ELR (cell line): Measurements from ENCODE around the gene METTL8.
"Not testable (repeated sequence)": the region's sequence is repeated elsewhere in the genome, so short reads cannot be mapped to it uniquely, and the experiment has no call there.

Source experiments
- DNase-seq: peaks from one replicate; pipeline ENCODE4 v3.0.0-alpha.2; 2015; ENCODE audit warnings: low read depth

METTL8 gene

DNA sequence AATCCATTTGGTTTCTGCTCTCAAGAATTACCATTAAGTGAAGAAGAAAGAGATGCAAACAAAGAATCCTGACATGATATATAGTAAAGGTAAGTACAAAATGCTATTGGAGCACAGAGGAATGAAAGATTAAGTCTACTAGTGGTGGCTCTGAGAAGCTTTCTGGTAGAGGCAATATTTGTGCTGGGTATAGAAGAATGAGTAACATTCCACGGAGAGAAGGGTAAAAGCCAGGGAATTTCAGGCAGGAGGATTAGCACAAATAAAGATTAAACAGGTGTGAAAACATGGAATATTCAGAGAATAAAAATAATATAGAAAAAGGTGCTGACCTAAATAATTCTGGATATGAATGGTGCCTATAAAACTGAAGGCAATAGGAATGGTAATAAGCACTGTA lies 31.8 kb downstream of the METTL8 start:
- DNase-seq: no peak

DNA sequence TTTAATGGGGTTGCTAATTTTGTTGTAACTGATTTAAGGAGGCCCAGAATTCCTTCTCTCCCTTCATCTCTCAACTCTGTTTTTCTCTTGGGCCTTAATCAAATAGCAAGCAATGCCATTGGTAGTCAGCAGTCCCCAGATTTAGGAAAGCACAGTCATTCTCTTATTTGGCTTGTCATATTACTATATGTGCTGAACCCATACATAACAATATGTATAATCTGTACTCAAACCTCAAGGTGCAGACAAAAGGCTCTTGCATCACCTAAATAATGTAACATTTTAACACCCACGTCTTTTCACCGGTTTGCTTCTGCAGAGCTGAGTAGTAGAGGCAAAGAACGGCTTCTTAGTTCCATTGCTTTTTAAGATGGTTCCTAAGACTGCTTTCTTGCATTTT lies 33.4 kb downstream of the METTL8 start:
- no peak for DNase-seq

DNA sequence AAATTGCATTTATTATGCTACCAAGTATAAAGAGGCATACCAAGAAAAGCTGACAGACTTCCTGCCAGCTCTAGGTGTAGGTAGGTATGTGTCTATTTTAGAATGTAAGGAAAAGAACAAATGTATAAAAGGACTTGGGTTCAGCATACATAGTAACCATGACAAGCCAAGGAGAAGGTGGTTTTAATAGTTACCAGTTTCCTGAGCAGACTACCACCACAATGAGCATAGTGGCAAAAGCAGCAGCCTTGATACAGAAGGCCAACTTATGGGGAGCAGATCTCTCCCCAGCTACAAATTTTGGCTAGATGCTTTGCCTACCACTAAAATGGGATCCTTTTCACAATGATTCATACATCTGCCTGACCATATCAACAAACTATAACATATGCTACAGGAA lies 34.5 kb downstream of the METTL8 start:
- no peak for DNase-seq

DNA sequence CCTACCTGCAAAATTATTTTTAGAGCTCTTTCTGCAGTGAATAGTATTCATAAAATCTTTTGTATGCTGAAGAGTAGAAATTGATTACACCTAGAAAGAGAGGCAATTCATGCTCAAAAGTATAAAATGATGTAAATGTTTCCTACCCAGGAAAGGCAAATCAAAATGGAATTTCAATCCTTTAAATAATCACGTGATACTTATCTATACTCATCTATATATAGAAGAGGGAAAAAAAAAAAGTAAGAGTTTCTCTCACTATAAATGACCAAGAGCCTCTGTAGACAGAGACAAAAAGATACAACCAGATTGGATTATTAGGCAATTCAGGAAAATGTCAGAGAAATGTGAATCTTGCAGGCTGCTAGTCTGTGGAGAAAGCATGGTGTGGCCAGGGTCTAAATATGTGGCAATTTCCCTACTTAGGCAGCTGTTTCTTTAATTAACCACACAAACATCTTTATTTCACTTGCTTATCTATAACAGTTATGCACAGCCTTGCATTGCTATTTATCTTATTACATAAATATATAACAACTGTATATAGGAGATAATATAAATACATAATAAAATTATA lies 39.5 kb downstream of the METTL8 start:
- DNase-seq: no peak

DNA sequence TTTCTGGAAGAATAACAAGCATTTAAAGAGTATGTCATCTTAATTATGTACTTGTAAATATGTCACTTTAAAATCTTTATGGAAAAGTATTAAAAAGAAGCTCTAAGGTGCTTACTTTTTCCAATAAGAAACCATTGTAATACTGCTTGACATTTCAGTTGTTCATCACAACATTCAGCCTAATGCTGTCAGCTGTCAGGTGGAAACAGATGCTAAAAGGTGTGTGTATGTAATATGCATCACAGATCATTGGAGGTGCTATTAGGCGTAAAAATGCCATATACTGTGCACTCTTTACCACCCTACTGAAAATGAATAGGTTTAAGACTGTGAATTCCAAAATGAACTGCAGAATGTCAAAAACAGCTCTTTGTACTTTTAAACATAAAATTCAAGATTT lies 40.3 kb downstream of the METTL8 start:
- no peak for DNase-seq

DNA sequence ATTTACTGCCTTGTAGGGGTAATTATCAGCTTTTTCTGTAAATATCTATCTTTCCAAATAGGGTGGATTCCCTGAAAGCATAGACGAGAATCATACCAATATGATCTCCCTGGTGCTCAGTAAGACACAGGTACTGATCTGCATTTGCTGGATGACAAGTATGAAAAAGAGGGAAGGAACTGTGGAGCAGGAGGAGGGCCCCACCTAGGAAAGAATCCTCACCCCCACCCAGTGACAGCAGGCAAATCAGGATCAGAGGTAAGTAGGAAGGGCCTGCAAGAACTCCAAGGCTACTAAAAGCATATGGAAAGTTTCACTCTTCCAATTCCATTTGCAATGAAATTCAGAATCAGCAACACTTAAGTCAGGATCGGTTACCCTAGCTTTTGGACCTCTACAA lies 42.3 kb downstream of the METTL8 start:
- no peak for DNase-seq

DNA sequence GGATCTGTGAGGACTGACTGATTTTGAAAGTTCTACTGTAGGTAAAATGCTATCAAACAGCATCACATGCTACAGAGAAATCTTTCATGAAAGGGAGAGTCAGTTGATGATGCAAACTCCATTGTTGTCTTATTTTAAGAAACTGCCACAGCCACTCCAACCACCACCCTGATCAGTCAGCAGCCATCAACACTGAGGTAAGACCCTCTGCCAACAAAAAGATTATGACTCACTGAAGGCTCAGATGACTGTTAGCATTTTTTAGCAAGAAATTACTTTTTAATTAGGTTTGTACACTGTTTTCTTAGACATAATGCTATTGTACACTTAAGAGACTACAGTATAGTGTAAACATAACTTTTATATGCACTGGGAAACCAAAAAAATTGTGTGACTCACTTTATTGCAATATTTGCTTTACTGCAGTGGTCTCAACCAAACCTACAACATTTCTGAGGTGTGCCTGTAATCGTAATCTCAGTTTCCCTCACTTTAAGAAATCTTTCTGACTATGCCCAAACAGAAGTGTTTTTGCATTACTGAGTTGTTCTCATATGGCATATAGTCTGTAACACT lies 42.8 kb downstream of the METTL8 start:
- DNase-seq: peak; percentile 66

DNA sequence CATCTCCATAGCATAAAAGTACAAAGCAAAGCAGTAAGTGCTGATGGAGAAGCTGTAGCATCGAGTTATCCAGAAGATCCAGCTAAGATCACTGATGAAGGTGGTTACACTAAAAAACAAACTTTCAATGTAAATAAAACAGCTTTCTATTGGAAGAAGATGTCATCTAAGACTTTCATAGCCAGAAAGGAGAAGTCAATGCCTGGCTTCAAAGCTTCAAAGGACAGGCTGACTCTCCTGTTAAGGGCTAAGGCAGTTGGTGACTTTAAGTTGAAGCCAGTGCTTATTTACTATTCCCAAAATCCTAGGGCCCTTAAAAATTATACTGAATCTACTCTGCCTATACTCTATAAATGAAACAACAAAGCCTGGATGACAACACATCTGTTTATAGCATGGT lies 44.0 kb downstream of the METTL8 start:
- no peak for DNase-seq

DNA sequence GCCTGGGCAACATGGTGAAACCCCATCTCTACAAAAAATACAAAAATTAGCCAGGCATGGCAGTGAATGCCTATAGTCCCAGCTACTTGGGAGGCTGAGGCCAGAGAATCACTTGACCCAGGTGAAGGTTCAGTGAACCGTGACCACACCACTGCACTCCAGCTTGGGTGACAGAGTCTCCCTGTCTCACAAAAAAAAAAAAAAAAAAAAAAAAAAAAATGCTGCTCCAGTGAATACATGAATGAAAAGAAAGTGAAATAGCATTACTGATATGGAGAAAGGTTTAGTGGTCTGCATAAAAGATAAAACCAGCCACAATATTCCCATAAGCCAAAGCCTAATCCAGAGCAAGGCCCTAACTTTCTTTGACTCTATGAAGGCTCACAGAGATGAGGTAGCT lies 44.5 kb downstream of the METTL8 start:
- DNase-seq: no peak

DNA sequence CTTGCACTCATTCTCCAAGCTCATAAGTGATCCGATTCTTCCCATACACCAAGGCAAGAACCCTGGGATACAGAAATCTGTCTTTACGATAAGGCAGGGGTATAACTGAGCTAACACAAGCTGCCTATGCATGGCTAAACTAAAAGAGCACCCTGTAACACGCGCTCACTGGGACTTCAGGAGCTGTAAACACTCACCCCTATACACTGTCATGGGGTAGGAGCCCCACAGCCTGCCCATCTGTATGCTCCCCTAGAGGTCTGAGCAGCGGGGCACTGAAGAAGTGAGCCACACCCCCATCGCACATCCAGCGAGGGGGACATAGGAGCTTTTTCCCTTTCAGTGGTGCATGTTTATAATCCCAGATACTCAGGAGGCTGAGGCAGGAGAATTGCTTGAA lies 46.7 kb downstream of the METTL8 start:
- no peak for DNase-seq

DNA sequence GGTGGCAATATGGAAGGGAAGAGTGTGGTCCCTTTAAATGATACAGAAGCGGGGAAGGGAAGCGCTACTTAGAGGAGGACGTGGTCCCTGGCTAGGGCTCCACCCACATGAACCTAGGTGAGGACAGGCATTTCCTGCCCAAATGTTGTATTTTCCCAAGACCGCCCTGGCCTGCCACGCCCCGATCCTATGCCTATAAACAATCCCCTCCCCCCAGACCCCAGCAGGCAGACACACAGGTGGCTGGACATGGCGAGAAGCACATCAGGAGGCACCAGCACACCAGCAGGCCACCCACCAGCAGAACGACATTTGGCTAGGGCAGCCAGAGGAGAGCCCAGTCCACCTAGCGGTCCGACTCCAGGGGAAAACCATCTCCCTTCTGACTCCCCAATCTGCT lies 47.2 kb downstream of the METTL8 start:
- DNase-seq: no peak

DNA sequence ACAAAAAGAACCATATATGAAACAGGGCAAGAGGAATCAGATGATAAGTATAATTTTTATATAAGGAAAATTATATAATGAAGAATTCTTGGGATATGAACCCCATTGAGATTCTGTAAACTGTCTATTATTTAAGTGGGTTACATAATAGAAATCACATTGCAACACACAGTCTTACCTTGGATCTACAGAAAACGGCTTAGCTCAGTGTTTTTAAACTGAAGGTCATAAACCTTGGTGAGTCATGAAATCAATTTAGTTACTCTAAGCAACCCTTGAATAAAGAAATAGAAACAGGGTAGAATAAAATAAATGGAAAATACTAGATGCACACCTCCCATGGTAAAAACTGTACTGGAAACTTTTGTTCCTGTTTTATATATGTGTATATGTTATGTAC lies 50.7 kb downstream of the METTL8 start:
- DNase-seq: no peak

DNA sequence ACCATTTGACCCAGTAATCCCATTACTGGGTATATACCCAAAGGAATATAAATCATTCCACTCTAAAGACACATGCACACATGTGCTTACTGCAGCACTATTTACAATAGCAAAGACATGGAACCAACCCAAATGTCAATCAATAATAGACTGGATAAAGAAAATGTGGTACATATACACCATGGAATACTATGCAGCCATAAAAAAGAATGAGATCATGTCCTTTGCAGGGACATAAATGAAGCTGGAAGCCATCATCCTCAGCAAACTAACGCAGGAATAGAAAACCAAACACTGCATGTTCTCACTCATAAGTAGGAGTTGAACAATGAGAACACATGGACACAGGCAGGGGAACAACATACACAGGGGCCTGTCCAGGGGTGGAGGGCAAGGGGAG lies 51.6 kb downstream of the METTL8 start:
- DNase-seq: not testable (repeated sequence)

DNA sequence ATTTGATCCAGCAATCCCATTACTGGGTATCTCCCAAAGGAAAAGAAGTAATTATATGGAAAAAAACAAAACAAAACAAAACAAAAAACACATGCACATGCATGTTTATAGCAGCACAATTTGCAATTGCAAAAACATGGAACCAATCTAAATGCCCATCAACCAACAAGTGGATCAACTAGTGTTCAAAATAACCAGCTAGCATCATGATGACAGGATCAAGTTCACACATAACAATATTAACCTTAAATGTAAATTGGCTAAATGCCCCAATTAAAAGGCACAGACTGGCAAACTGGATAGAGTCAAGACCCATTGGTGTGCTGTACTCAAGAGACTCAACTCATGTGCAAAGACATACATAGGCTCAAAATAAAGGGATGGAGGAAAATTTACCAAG lies 55.9 kb downstream of the METTL8 start:
- not testable (repeated sequence) for DNase-seq

DNA sequence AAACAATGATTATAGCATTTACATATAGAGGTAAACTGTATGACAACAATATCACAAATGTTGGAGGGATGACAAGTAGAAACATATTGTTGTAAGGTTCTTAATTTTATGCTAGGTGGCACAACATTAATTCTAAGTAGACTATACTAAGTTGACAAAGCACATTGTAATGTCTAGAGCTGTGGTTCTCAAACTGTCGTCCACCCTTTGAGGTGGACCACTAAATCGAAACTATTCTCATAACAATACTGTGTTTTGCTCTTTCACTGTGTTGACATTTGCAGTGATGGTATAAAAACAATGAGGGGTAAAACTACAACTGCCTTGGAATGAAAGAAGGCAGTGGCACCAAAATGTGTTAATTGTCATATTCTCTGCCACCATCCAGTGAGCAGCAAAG lies 66.1 kb downstream of the METTL8 start:
- DNase-seq: no peak

DNA sequence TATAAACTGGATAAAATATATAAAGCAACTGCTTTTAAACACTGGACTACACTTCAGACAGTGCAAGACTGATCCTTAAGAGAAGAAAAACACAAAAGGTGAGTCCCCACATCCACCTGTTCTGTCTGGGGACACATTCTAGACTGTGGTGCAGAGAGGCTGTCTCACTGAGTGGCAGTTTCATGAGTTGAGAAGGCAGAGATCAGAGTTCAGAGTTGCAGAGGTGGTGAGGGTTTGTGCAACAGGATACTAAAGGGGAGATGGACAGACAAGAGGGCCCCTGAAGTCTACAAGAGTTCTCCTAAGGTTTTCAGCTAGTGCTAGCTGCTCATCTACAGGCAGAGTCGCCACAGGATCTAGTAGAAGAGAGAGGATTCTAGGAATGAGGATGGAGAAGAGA lies 68.0 kb downstream of the METTL8 start:
- no peak for DNase-seq

DNA sequence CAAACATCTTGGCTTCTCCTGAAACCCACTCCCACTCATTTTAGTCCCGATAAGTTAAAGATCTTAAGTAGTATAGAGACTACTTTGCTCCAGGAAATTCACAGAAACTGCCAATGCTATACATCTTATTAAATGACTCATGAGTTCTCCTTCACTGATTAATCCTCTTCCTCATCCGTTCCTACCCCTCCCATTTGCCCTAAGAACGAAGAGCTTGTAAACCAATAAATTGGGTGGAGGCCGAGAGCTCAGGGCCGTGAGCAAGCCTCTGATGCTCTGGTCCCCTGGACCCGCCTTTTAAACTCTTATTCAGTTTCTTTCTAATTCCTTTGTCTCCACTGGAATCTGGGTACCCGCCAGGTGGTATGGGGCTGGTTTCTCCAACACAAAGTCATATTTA lies 68.6 kb downstream of the METTL8 start:
- peak; percentile 88 for DNase-seq

DNA sequence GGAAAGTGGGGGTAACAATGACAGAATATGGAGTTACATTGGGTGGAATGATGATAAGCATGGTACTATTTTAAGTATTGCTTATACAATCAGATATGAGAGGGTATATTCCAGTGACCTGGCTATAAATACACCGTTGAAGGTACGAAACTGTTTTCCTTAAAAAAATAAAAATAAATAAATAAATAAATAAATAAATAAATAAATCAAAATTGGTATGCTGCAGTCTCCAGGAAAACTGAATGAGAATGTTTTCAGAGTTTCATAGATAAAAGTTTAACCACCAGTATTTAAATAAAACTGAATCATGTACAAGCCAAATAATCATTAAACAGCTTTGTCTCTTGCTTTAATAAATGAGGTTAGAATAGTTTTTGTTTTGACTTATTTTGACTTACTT lies 71.4 kb downstream of the METTL8 start:
- no peak for DNase-seq

DNA sequence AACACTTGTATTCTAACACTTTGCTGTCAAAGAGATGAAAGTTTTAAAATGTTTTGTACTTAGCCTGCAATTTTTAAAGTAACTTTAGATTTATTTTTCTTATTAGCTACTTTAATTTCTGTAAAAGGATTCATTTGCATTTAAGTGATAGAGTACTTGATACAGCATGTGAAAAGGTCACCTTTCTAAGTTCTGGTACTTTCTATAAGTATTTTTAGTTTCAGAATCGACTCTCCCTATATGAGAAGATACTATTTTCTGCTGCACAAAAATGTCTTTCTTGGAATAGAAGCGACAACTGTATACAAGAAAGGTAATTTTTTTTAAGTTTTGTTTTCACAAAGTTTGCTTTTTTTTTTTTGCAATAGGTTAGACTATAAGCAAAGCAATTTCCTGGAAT lies 72.9 kb downstream of the METTL8 start:
- DNase-seq: no peak

DNA sequence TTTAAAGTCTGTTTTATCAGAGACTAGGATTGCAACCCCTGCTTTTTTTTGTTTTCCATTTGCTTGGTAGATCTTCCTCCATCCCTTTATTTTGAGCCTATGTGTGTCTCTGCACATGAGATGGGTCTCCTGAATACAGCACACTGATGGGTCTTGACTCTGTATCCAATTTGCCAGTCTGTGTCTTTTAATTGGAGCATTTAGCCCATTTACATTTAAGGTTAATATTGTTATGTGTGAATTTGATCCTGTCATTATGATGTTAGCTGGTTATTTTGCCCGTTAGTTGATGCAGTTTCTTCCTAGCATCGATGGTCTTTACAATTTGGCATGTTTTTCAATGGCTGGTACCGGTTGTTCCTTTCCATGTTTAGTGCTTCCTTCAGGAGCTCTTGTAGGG lies 80.0 kb downstream of the METTL8 start:
- DNase-seq: not testable (repeated sequence)

DNA sequence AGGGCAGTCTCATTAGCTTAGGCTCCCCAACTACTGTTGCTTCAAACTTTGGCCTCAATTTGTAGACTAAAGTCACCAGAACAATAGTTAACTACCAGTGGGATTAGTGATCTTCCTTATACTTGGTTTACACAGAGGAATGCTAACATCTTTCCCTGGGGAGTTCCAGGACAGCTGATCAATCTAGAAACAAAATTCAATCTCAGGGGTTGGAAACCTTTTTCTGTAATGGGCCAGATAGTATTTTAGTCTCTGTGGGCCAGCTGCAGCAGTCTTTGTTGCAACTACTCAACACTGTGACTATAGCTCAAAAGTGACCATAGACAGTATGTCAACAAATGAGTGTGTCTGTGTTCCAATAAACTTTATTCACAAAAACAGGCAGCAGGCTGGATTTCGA lies 85.7 kb downstream of the METTL8 start:
- DNase-seq: no peak

DNA sequence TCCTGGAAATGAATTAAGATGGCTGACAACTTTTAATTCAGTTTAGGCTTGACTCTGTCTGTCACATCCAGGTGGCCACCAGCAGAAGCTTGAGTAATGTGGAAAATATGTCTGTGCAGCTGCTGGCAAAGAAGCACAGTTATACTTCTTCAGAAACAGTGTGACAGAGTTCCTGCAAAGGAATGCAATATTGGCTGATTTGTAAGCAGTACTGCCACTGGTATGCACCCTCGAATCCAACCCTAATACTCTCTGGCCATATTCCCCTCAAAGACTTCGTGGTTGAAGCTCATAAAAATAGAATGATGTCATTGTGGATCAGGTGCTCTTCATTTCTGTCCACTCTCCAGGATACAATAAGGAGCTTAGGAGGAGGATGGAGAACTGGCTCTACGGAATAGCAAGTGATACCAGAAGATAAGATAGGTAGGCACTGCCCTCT lies 86.2 kb downstream of the METTL8 start:
- DNase-seq: peak; percentile 73

DNA sequence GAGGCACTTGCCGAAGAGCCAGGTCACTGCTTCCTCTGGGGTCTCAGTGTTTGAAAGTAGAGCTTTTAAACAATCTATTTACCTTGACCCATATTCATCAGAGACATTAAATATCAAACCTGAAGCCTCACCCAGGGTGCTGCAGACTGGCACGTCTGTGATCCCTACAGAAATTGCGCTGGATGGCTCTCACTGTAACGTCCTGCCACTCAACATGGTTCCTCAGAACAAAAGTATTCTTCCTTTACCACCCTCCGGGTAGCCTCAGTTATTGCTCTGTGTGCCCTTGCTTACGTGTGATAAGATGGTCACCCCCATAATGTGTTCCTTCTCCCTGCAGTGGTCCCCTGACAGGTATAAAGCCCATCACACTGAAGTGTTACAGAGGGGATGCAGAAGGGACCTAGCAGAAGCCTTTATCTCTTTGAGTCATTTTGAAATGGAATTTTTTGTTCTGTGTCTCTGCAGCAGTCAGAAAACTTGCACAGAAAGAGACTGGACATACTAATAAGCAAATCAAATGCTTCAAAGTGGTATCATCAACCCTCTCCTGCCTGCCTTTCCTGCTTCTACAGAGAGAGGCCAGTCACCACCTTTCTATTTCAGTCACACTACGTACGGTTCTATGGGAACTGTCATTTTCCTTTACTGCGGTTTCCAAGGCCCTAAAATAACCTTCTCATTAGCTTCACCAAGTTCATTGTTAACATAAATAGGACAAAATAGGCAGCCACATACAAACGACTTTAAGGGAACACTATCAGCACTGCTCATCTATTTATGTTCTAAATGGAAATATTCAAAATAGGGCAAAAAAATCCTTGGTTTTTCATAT lies 86.8 kb downstream of the METTL8 start:
- DNase-seq: peak; percentile 4
